HG03108 (cell line): ENCODE results near the gene ABAT.
"Not testable (repeated sequence)": the region's sequence is repeated elsewhere in the genome, so short reads cannot be mapped to it uniquely, and the experiment has no call there.

ENCODE experiments used
- ATAC-seq: cut with Tn5 transposase; IDR thresholded peaks from one replicate; pipeline ENCODE4 v1.9.1; 2021; ENCODE audit warnings: moderate library complexity; ENCODE audit not compliant: unreplicated experiment

The ABAT gene

DNA sequence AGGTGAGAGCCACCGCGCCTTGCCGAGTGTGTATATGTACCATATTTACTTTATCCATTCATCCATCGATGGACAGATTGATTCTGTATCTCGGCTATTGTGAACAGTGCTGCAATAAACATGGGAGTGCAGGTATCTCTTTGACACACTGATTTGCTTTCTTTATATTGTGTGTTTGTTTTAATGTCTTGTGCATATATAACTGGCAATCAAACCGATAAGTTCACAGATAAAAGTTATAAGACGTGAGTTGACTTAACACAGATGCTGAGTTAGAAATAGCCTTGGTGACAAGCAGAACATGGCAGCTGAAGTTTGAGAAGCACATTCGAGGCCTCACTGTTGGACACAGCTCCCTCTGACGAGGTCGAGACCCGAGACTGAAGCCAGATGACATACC lies 99.8 kb downstream of the ABAT start:
- ATAC-seq = no peak

DNA sequence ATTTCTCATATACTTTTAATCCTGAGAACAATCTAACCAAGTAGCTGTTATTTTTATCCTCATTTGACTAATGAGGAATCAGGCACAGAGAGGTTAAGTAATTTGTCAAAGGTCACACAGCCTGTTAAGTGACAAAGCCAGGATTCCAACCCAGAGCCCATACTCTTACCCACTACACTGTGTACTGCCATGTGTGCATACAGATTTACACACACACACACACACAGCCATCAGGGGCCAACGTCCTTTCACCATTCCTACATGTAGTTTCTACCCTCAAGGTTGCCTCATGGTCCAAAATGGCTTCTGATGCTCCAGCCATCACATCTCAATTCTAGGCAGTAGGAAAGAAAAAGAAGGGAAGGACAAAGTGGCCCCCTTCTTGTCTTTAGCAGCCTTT lies 100.9 kb downstream of the ABAT start:
- no peak for ATAC-seq

DNA sequence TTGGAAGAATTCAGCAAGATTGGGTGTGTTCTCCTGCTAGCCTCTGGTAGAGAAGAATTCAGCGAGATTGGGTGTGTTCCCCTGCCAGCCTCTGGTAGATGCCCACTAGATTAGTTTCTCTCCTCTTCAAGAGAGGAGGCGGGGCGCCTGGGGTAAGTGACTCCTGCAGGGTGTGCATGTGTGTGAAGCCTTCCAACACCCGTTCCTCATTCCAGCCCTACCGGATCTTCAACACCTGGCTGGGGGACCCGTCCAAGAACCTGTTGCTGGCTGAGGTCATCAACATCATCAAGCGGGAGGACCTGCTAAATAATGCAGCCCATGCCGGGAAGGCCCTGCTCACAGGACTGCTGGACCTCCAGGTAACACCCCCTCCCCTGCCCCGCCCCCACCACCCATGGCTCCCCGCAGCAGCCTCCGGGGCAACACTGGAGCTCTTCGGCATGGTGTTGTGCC lies 101.7 kb downstream of the ABAT start:
- no peak for ATAC-seq

- no peak for ATAC-seq
These were observed 102.8 kb downstream of the ABAT start for GRCh38 chr16:8777217-8777616.

GRCh38 chr16:8781797-8782196 lies 107.4 kb downstream of the ABAT start:
- ATAC-seq = no peak

DNA sequence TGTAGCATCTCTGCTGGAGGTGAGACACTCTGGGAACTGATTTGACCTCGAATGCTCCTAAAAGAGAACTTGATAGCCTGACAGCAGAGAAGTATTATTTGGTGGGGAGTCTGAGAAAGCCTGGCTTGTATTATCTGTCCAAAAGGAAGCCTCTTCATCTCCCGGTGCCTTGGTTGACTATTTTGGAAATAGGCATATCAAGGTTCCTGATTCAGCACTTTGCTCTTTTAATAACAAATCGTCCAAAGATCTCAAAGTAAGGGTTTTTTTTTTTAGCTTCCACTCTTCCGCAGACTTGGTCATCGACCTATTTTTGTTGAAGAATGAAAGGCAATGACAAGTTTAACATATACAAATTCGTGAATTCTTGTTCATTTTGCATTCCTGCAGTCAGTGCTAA lies 108.3 kb downstream of the ABAT start:
- no peak for ATAC-seq

DNA sequence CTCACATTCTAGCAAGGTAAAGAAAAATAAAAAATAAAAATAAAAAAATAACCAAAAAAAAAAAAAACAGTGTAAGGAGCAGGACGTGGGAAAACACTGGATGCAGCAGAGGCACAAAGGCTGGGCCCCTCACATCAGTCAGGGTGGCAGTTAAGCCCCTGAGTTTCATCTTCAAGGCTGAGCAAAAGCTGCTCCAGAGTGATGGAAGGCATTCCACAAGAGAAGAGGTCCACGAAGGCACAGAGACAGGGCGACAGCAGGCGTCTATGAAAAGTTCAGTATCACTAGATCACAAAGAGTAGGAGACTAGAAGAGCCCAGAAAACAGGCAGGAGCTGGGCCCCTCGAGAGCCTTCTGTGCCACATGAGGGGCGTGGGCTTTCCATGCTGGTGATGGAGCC lies 111.0 kb downstream of the ABAT start:
- no peak for ATAC-seq

DNA sequence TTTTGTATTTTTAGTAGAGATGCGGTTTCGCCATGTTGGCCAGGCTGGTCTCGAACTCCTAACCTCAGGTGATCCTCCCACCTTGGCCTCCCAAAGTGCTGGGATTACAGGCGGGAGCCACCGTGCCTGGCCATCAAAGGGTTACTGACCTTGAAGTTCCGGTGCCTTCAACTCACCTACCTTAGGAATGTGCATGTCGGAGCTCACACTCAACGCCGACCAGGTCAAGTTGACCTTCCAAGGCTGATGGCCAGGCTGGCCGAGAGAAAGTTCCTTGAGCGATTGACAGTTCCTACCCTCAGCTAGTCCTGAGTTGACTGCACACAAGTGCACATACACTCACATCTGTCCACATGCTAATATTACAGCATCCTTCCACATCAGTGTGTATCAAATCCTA lies 111.9 kb downstream of the ABAT start:
- ATAC-seq = not testable (repeated sequence)

DNA sequence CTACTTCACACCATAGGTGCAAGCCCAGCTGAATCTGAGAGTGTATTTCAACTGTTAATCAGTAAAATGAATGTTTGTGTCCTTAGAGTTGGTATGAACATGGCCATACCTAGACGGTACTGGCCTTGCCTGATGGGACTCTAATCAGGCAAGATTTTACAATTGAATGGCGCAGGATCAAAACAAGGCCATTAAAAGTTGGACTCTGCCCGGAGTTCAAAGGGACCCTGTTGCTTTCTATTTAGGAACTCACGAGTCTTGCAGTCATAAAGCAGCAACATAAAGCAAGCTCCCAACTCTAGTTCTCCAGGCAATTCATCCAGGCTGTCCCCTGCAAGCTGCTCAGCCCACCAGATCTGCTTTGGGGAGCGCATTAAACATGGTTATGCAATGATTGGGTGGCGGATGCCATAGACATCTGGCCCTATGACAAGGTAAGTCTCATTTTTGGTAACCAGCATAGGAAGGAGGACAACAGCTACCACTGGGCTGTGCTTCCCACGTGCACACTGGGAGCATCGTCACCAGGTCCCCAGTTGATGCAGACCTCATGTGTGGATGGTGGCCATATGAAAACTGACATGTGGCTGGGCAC lies 114.3 kb downstream of the ABAT start:
- no peak for ATAC-seq

DNA sequence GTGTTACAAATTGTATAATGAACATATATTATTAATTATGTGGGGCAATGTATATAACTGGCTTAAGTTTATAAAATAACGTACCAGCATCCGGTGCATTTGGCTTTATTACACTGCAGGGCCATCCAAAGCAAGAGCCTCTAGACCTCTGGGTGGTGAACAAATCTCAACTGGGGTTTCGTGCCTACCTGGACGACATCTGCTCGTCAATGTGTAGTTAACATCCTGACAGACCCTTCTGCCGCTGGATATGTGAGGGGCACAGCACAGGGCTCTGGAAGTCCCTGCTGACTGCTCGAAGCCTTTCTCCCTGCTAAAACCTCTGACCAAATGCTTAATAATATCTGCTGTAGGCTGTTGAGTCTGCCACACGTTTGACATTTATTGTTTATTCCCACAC lies 120.7 kb downstream of the ABAT start:
- ATAC-seq = no peak

- ATAC-seq = no peak
These were observed 121.4 kb downstream of the ABAT start for GRCh38 chr16:8795818-8796217.

GRCh38 chr16:8796469-8797363 lies 122.3 kb downstream of the ABAT start:
- ATAC-seq = no peak

DNA sequence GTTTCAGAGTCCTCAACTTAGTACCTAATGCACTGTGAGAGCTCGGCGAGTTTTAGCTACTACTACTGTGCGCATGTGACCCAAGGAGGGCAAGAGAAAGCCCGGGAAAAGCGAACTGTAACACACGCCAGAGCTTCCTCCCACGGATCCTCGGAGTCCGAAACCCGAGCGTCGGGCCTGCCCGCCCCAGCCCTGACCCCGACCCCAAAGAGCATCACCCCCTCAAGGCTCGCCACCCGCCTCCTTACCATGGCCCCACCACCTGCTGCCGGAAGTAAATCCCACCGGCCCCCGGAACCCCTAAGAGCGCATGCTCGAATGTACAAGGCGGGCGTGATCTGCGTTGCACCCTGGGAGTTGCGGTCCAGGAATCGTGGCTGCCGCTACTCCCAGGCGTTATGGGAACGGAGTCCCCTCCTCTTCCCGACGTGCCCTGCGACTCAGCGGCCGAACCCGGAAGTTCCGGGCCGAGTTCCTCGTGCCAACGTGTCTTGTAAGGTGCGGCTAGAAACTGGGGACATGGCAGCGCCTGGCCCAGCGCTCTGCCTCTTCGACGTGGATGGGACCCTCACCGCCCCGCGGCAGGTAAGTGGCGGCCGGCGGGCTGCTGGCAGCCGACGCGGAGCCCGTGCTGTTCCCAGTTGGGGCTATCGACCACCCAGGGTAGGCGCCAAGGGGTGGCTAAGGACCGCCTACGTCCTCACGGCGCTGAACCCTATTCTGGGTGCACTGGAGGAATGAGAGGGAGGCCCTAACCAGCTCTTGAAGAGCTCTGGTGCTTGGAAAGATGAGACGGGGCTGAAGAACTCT lies 123.2 kb downstream of the ABAT start, which contains the start of the genes PMM2 and TMEM186:
PMM2 (plus strand) TSS at position 476 of the 810 bp plus-strand sequence; CDS start at position 520, 44 bp downstream.
TMEM186 (minus strand) TSS at position 276 of the 810 bp plus-strand sequence; CDS start at position 251, 25 bp downstream.
- peak; percentile 94 for ATAC-seq

DNA sequence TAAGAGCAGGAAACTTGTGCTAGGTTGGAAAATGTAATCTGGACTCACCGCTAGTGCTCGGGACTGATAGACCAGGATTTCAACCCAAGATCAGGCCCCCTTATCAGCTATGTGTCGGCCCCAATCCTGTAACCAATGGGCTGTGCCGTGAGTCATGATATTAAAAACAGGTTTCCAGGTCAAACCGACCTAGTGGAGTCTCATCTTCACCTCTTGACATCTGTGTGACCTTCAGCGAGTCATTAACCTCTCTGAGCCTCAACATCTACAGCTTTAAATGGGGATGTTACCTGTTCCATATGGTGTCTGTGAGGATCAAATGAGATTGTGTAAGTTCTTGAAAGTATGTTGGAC lies 123.7 kb downstream of the ABAT start:
- no peak for ATAC-seq

DNA sequence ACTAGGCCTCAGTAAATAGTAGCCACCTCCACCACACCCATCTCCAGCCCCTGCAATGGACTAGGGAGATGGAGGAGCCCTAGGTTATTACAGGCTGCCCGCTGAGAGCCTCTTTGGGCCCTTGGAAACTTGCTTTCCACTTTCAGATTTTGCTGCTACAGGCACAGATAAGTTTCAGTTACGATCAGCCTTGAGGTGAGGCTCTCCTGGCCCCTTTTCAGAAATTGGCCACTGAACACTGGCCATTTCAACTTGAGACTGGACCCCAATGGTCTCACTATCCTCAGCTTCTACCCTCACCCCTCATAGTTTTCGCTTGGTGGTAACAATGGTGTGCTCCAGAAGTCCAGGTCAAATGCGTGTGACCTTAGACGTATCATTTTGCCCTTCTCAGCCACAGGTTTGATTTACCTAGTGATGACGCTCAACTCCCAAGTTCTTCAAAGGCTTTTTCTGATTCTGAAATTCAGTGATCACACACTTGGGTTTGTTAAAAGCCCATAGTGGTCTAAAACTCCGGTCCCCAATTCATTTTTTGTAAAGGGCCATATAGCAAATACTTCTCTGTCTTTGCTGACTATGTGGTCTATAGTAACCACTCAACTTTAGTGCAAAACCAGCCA lies 124.2 kb downstream of the ABAT start:
- ATAC-seq = no peak

- ATAC-seq = no peak
These were observed 127.3 kb downstream of the ABAT start for GRCh38 chr16:8801701-8802100.

GRCh38 chr16:8803733-8804132 lies 129.3 kb downstream of the ABAT start:
- ATAC-seq = not testable (repeated sequence)

GRCh38 chr16:8804313-8804712 lies 129.9 kb downstream of the ABAT start:
- no peak for ATAC-seq

- ATAC-seq = no peak
These were observed 132.0 kb downstream of the ABAT start for GRCh38 chr16:8806272-8806983.

DNA sequence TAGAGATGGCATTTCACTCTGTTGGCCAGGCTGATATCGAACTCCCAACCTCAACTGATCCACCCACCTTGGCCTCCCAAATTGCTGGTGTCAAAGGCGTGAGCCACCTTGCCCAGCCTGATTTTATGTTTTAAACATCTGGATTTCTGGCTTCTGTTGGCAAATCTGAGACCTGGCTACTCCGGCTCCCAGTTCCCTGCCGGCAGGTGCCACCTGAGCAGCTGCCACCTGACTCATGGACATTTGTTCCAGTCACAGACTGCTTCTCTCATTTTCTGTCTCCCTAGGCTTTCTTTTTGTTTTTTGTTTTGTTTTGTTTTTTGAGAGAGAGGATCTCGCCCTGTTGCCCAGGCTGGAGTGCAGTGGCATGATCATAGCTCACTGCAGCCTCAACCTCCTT lies 132.8 kb downstream of the ABAT start:
- no peak for ATAC-seq
